HG03060 (cell line): ENCODE measurements around the gene RFNG.
A peak's percentile ranks its signal among the peaks of the same experiment; 100 is the strongest.

Source experiments
- ATAC-seq: cut with Tn5 transposase; IDR thresholded peaks from one replicate; pipeline ENCODE4 v1.9.1; 2021; ENCODE audit warnings: low read depth, moderate number of reproducible peaks; ENCODE audit not compliant: unreplicated experiment

RFNG gene

GRCh38 chr17:82029990-82030469 lies 21.6 kb downstream of the RFNG start:
- no peak for ATAC-seq

- ATAC-seq = no peak
These were observed 22.2 kb downstream of the RFNG start for GRCh38 chr17:82029391-82029790.

- ATAC-seq = no peak
These were observed 22.6 kb downstream of the RFNG start for GRCh38 chr17:82028966-82029365.

- no peak for ATAC-seq
These were observed 23.4 kb downstream of the RFNG start for GRCh38 chr17:82028246-82028645.

GRCh38 chr17:82025401-82026107 lies 26.1 kb downstream of the RFNG start:
- no peak for ATAC-seq

GRCh38 chr17:82024859-82025258 lies 26.8 kb downstream of the RFNG start:
- ATAC-seq = no peak

- ATAC-seq = peak; percentile 7
These were observed 28.0 kb downstream of the RFNG start for GRCh38 chr17:82023447-82024241.

- ATAC-seq = peak; percentile 64
These were observed 28.6 kb downstream of the RFNG start, which contains the start of gene LRRC45 for GRCh38 chr17:82022981-82023446. TSS of gene LRRC45 (plus strand) at chr17:82023305. CDS start at chr17:82023644, 339 bp downstream.

- ATAC-seq = no peak
These were observed 29.2 kb downstream of the RFNG start, which contains the start of gene CENPX for GRCh38 chr17:82022310-82022980. TSS of gene CENPX (minus strand) at chr17:82022878. CDS start at chr17:82022861, 17 bp downstream.

GRCh38 chr17:82021900-82022309 lies 29.7 kb downstream of the RFNG start:
- ATAC-seq = no peak

- no peak for ATAC-seq
These were observed 30.3 kb downstream of the RFNG start for GRCh38 chr17:82021107-82021899.

- no peak for ATAC-seq
These were observed 31.0 kb downstream of the RFNG start for GRCh38 chr17:82020572-82021106.

- no peak for ATAC-seq
These were observed 31.7 kb downstream of the RFNG start for GRCh38 chr17:82019690-82020571.

- ATAC-seq = no peak
These were observed 32.5 kb downstream of the RFNG start for GRCh38 chr17:82018989-82019689.

GRCh38 chr17:82018152-82018988 lies 33.2 kb downstream of the RFNG start:
- no peak for ATAC-seq

GRCh38 chr17:82017612-82018151 lies 33.9 kb downstream of the RFNG start:
- ATAC-seq = no peak

- ATAC-seq = no peak
These were observed 34.6 kb downstream of the RFNG start for GRCh38 chr17:82016875-82017459.
